ENCODE measurements around the gene TOM1L2.
A peak's percentile ranks its signal among the peaks of the same experiment; 100 is the strongest.

The TOM1L2 gene

GRCh38 chr17:17806611-17807274, 165.5 kb downstream of the TOM1L2 start:
- POLR2A ChIA-PET (ENCODE audit: low non-redundant PET) = no interaction called here
- CTCF ChIA-PET = no interaction called here
- no peak for DNase-seq (ENCODE audit: low spot score)
- peak overlapping the region; percentile 97 for H3K27ac ChIP-seq
- TF ChIP-seq CTCF (conservative IDR thresholded peaks at IDR 0.05; ENCODE audit: low read depth) = no peak

GRCh38 chr17:17806035-17806434, 166.2 kb downstream of the TOM1L2 start:
- TF ChIP-seq CTCF (conservative IDR thresholded peaks at IDR 0.05; ENCODE audit: low read depth) = no peak
- CTCF ChIA-PET = no interaction called here

GRCh38 chr17:17805575-17805974, 166.6 kb downstream of the TOM1L2 start:
- POLR2A ChIA-PET (ENCODE audit: low non-redundant PET) = no interaction called here
- H3K27ac ChIP-seq = peak overlapping the region; percentile 97
- DNase-seq (ENCODE audit: low spot score) = no peak
- CTCF ChIA-PET = no interaction called here
- TF ChIP-seq CTCF (conservative IDR thresholded peaks at IDR 0.05; ENCODE audit: low read depth) = no peak

More at GRCh38 chr17:17806035-17806434, 166.2 kb downstream of the TOM1L2 start:
- H3K27ac ChIP-seq = peak overlapping the region; percentile 97
- POLR2A ChIA-PET (ENCODE audit: low non-redundant PET) = no interaction called here
- DNase-seq (ENCODE audit: low spot score) = no peak

GRCh38 chr17:17804007-17804406, 168.2 kb downstream of the TOM1L2 start:
- TF ChIP-seq CTCF (conservative IDR thresholded peaks at IDR 0.05; ENCODE audit: low read depth) = no peak
- no peak for DNase-seq (ENCODE audit: low spot score)
- ChIA-PET CTCF (no interaction called here), POLR2A (ENCODE audit: low non-redundant PET) (no interaction called here)
- H3K27ac ChIP-seq = peak overlapping the region; percentile 97

GRCh38 chr17:17801800-17802481, 170.3 kb downstream of the TOM1L2 start:
- no peak for DNase-seq (ENCODE audit: low spot score)
- POLR2A ChIA-PET (ENCODE audit: low non-redundant PET) = interaction anchor here (0.6 kb wide), 1 partner anchor 111 kb away, joined by 3 read pairs; no protein-coding TSS in a partner anchor
- CTCF ChIA-PET = interaction anchor here (1.4 kb wide), 1 partner anchor 9 kb away, joined by 7 read pairs; no protein-coding TSS in a partner anchor
- no peak for TF ChIP-seq CTCF (conservative IDR thresholded peaks at IDR 0.05; ENCODE audit: low read depth)
- peak overlapping the region; percentile 97 for H3K27ac ChIP-seq

- ChIA-PET POLR2A (ENCODE audit: low non-redundant PET) (interaction anchor here (0.6 kb wide), 1 partner anchor 33 kb away, joined by 4 read pairs; no protein-coding TSS in a partner anchor), CTCF (interaction anchor here (0.6 kb wide), 1 partner anchor 26 kb away, joined by 3 read pairs; no protein-coding TSS in a partner anchor)
- TF ChIP-seq CTCF (conservative IDR thresholded peaks at IDR 0.05; ENCODE audit: low read depth) = no peak
Measured at GRCh38 chr17:17800504-17801021, 171.6 kb downstream of the TOM1L2 start.

More at GRCh38 chr17:17800504-17801021, 171.6 kb downstream of the TOM1L2 start:
- no peak for DNase-seq (ENCODE audit: low spot score)
- peak overlapping the region; percentile 97 for H3K27ac ChIP-seq
